Colonic mucosa (tissue), 4 donors: Measurements from ENCODE around the gene LRRC32. TPM values are rescaled to one million over a fixed set of nuclear protein-coding genes. Genes with fewer than 3 reads are reported as not detected.

ENCODE experiments used
- DNase-seq: peaks from one replicate; pipeline ENCODE4 v3.0.0-alpha.2; 2020
- H3K27ac ChIP-seq: fragments of 200-600 bp; one replicate; pipeline ENCODE4 v1.8.0; 2021
- H3K27me3 ChIP-seq: fragments of 200-600 bp; one replicate; pipeline ENCODE4 v1.8.0; 2021
- H3K36me3 ChIP-seq: fragments of 200-600 bp; one replicate; pipeline ENCODE4 v1.8.0; 2021
- H3K4me1 ChIP-seq: fragments of 200-600 bp; one replicate; pipeline ENCODE4 v1.8.0; 2021; ENCODE audit warnings: mild to moderate bottlenecking
- H3K4me3 ChIP-seq: fragments of 200-600 bp; one replicate; pipeline ENCODE4 v1.8.0; 2021
- H3K9ac ChIP-seq, 2 donors: one replicate each; pipeline ENCODE4 v1.7.0; 2013; ENCODE audit warnings: control low read depth in 2 of 2, low read depth in 2 of 2, low read length in 2 of 2
- H3K9me3 ChIP-seq: fragments of 200-600 bp; one replicate; pipeline ENCODE4 v1.8.0; 2021
- intact Hi-C: fragments of 100-400 bp; cut with DNase I; formaldehyde crosslinking; loops from one replicate; pipeline ENCODE4 v1.14.1; 2022
- total RNA-seq, 2 donors: library from RNA; stranded (reverse); fragmentation: NEBNext Ultra II Directional in 1 of 2; extraction: Animal tissue kit (Norgen Biotek cat#: 25700) in 1 of 2; gene quantifications; one replicate each; pipeline ENCODE4 v1.2.1, GENCODE V29; 2021
- TF ChIP-seq, protein P1 (sequence below): fragments of 200-600 bp; IDR thresholded peaks from one replicate; pipeline ENCODE4 v1.8.0; 2022; ENCODE audit warnings: antibody characterized with exemption, mild to moderate bottlenecking
- donor health status: healthy.
- donor health status: DM: no; HTN: no; CAD: no.
- donor health status: DM: no; HTN: no; CAD: no.

The LRRC32 gene
- total RNA-seq, 2 donors from 2014 or later = 5.9 to 26.8 TPM

DNA sequence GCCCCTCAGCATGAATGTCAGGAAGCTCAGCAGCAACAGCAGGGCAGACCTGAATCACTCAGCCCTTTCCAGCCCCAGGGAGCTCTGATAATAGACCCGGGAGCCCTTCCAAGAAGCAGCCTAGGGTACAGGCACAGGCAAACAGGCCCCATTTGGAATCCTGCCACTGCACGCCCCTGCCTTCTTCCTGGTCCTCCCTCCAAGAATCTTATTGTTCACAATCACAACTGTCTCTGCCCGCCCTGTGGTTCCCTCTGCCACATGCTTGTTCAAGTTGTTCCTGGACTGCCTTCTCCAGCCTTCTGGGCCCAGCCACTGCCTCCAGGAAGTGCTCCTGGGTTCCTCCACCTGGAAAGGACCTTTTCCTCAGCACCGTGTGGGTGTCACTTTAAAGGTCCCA is 54.6 kb downstream of the LRRC32 start:
- no peak overlapping the region for H3K27ac ChIP-seq
- H3K9ac ChIP-seq = peak overlapping the region in 1 of 2 donors; percentile 58
- H3K36me3 ChIP-seq = no peaks in the 10 kb centered on the region
- no peaks in the 10 kb centered on the region for H3K27me3 ChIP-seq
- H3K4me3 ChIP-seq = no peak overlapping the region
- DNase-seq = peak; percentile 80
- no peaks in the 10 kb centered on the region for H3K9me3 ChIP-seq
- TF ChIP-seq, protein P1, sequence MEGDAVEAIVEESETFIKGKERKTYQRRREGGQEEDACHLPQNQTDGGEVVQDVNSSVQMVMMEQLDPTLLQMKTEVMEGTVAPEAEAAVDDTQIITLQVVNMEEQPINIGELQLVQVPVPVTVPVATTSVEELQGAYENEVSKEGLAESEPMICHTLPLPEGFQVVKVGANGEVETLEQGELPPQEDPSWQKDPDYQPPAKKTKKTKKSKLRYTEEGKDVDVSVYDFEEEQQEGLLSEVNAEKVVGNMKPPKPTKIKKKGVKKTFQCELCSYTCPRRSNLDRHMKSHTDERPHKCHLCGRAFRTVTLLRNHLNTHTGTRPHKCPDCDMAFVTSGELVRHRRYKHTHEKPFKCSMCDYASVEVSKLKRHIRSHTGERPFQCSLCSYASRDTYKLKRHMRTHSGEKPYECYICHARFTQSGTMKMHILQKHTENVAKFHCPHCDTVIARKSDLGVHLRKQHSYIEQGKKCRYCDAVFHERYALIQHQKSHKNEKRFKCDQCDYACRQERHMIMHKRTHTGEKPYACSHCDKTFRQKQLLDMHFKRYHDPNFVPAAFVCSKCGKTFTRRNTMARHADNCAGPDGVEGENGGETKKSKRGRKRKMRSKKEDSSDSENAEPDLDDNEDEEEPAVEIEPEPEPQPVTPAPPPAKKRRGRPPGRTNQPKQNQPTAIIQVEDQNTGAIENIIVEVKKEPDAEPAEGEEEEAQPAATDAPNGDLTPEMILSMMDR = no peak
- no peaks in the 10 kb centered on the region for H3K4me1 ChIP-seq
- intact Hi-C loops = no loop called here

DNA sequence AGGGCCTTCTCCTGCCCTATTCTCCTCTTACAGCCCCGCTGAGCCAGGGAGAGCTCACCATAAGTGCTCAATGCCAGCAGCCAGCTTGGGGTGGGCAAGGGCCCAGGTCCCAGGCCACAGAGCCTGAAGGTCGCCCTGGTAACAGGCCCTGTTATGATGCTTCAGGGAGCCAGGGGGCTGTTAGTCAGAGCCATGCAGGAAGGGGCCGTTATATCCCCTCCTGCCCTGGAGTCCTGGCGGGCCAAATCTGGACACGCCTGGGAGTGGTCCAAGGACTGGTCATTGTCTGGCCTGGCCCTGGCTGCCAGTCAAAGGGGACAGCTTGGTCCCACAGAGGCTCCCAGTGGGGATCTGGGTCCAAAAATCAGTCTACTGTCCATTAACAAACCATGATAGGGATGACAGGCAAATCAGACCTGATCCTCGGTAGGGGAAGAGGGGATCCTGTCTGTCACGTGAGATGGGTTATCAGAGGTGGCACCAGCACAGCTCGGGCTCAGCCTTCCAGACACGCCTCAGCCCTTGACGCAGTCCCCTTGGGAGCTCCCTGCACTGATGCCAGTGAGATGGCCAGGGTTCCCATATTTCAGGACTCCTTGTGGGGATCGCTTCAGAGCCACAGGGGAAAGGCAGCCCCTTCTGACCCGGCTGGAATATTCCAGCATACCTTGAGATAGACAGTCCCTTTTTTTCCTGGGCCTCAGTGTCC is 55.9 kb downstream of the LRRC32 start:
- Histone ChIP-seq H3K36me3 (no peaks in the 10 kb centered on the region), H3K27me3 (no peaks in the 10 kb centered on the region), H3K4me3 (no peak overlapping the region), H3K9ac (no peak overlapping the region), H3K4me1 (no peaks in the 10 kb centered on the region), H3K9me3 (no peaks in the 10 kb centered on the region), H3K27ac (no peak overlapping the region)
- TF ChIP-seq, protein P1 = no peak
- no peak for DNase-seq
- intact Hi-C loops = no loop called here

DNA sequence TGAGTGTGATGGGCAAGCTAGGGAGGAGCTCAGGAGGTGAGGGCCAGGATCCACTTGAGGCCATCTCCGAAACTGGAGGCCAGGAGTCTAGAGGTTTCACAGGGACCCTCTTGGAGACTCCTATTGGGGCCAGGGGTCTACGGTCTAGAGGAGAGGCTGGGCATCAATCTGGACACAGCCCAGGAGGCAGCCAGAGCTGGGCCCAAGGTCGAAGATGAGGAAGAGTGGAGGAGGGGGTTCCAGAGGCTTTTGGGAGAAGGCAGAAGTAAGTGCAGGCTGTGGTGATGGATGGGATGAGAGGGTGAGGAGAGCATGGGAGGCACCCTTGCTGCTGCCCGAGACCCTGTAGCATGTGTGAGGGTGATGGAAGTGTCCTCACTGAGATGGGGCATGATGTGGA is 56.6 kb downstream of the LRRC32 start:
- Histone ChIP-seq H3K4me3 (no peak overlapping the region), H3K9me3 (no peaks in the 10 kb centered on the region), H3K27me3 (no peaks in the 10 kb centered on the region), H3K36me3 (no peaks in the 10 kb centered on the region), H3K27ac (no peak overlapping the region), H3K4me1 (no peaks in the 10 kb centered on the region), H3K9ac (no peak overlapping the region)
- TF ChIP-seq, protein P1 = no peak
- intact Hi-C loops = no loop called here
- no peak for DNase-seq

DNA sequence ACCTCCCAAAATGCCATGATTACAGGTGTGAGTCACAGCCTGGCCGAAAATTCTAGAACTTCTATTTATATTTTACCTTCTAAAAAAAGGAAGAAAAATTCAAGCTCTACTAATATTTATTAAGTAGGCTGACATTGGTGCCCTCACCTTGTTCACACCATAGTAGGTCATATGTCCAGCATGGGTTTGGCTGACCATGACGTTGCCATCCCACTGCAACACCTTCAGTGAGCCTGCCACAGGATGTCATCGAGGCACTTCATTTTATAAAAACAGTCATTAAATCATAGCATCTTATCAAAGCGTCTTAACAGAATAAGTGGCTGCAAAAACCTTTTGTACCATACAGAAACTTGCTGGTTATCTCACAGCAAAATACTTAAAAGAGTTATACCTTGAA is 58.3 kb downstream of the LRRC32 start:
- DNase-seq = no peak
- Histone ChIP-seq H3K4me3 (no peak overlapping the region), H3K9ac (no peak overlapping the region), H3K4me1 (no peaks in the 10 kb centered on the region), H3K27me3 (no peaks in the 10 kb centered on the region), H3K36me3 (no peaks in the 10 kb centered on the region), H3K9me3 (no peaks in the 10 kb centered on the region), H3K27ac (no peak overlapping the region)
- TF ChIP-seq, protein P1 = no peak
- intact Hi-C loops = no loop called here

DNA sequence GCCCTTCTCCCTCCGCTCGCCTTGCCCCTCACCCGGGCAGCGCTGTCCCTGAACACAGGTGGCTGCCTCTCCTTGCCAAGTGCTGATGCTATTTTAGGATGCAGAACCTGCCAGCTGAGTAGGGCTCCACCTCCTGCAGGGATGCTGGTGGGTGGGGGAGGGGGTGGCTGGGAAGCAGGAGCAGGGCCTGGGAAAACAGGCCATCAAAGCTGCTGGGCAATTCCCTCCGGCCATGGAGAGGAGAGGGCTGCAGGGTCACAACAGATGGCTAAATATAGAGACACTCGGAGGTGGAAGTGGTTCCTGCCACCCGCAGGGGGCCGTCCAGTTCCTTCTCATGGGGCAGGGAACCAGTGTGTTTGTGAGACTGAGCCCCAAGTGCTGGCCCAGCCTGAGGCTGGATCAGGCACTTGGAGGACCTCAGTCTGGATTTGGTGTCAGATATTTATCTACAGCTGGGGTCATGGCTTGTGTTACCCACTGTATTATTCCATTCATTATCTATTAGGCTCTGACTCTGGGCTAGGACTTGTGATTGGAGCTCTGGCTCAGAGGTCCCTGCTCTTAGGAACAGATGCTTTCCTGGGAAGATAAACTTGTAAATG is 59.6 kb downstream of the LRRC32 start:
- TF ChIP-seq, protein P1 = no peak
- peak; percentile 15 for DNase-seq
- H3K36me3 ChIP-seq = no peaks in the 10 kb centered on the region
- H3K27ac ChIP-seq = no peak overlapping the region
- H3K9ac ChIP-seq = no peak overlapping the region
- intact Hi-C loops = no loop called here
- no peak overlapping the region for H3K4me3 ChIP-seq
- peaks cover 2% of the 10 kb centered on the region for H3K4me1 ChIP-seq
- H3K9me3 ChIP-seq = no peaks in the 10 kb centered on the region
- H3K27me3 ChIP-seq = no peaks in the 10 kb centered on the region
